A673 (cell line): Measurements from ENCODE around the gene DPY30. TPM values are rescaled to one million over a fixed set of nuclear protein-coding genes. Genes with fewer than 3 reads are reported as not detected.

Experiments
- BruUV-seq: library from RNA; stranded (reverse); fragments of 400-500 nt; replicated peaks from 2 replicates; lab custom pipeline; 2021; lab: Mats Ljungman, UMichigan
- CTCF ChIA-PET: fragments of 300-600 bp; sonication (Branson Sonifier 250); formaldehyde crosslinking; loops from one replicate; lab custom pipeline; 2022; ENCODE audit warnings: antibody characterized with exemption; lab: Charles Lee
- POLR2A ChIA-PET: fragments of 300-600 bp; sonication (Branson Sonifier 250); formaldehyde crosslinking; loops from one replicate; lab custom pipeline; 2022; ENCODE audit warnings: antibody characterized with exemption; ENCODE audit not compliant: low non-redundant PET; lab: Charles Lee
- DNase-seq: peaks from one replicate; pipeline ENCODE4 v3.0.0-alpha.2; 2015; ENCODE audit warnings: low spot score
- H3K27ac ChIP-seq: fragments of 200-600 bp; sonication (generic); 2 replicates; pipeline ENCODE4 v1.5.1; 2016; ENCODE audit warnings: mixed run types, low read depth, mild to moderate bottlenecking, mixed read lengths, antibody characterized with exemption, low read length; ENCODE audit not compliant: poor library complexity, severe bottlenecking
- H3K27me3 ChIP-seq: fragments of 200-600 bp; sonication (generic); replicated peaks from 2 replicates; pipeline ENCODE4 v1.6.1; 2017; ENCODE audit warnings: mixed run types, low read depth, mild to moderate bottlenecking, mixed read lengths, antibody characterized with exemption, low read length; ENCODE audit not compliant: insufficient read depth, poor library complexity
- H3K36me3 ChIP-seq: fragments of 200-600 bp; sonication (generic); 2 replicates; pipeline ENCODE4 v1.6.1; 2016; ENCODE audit warnings: mixed run types, mild to moderate bottlenecking, mixed read lengths, antibody characterized with exemption, low read length; ENCODE audit not compliant: insufficient read depth, poor library complexity, severe bottlenecking
- H3K4me1 ChIP-seq: fragments of 200-600 bp; sonication (generic); 2 replicates; pipeline ENCODE4 v1.6.1; 2017; ENCODE audit warnings: mixed run types, mild to moderate bottlenecking, mixed read lengths, antibody characterized with exemption, low read length; ENCODE audit not compliant: insufficient read depth, poor library complexity, severe bottlenecking
- H3K4me3 ChIP-seq: fragments of 200-600 bp; sonication (generic); 2 replicates; pipeline ENCODE4 v1.5.1; 2016; ENCODE audit warnings: low read depth, mixed run types, mild to moderate bottlenecking, mixed read lengths, low read length; ENCODE audit not compliant: poor library complexity, severe bottlenecking
- H3K9me3 ChIP-seq: fragments of 200-600 bp; sonication (generic); 2 replicates; pipeline ENCODE4 v1.6.1; 2016; ENCODE audit warnings: mixed run types, low read depth, mild to moderate bottlenecking, mixed read lengths, antibody characterized with exemption, low read length; ENCODE audit not compliant: poor library complexity, severe bottlenecking
- EZH2 ChIP-seq: fragments of 200-600 bp; sonication (generic); IDR thresholded peaks from 2 replicates; pipeline ENCODE4 v1.6.1; 2017; ENCODE audit warnings: borderline replicate concordance, low read depth, mild to moderate bottlenecking, mixed read lengths, antibody characterized with exemption, low read length; ENCODE audit not compliant: poor library complexity, severe bottlenecking
- intact Hi-C: fragments of 100-400 bp; cut with micrococcal nuclease; formaldehyde crosslinking; loops from one replicate; pipeline ENCODE4 v1.10.0; 2022; ENCODE audit not compliant: unreplicated experiment
- total RNA-seq: library from RNA; stranded (reverse); gene quantifications from 2 replicates; pipeline ENCODE4 v1.2.3, GENCODE V29; 2021
- TF ChIP-seq, protein P1 (sequence below): fragments of 300-800, 200-600 bp; sonication (generic); conservative IDR thresholded peaks from 2 replicates; pipeline ENCODE4 v1.5.1; 2017; ENCODE audit warnings: low read depth, mild to moderate bottlenecking, antibody characterized with exemption, low read length, moderate library complexity, mixed read lengths

Gene DPY30
- total RNA-seq, 1 experiment from 2014 or later: 90.8 TPM

DNA sequence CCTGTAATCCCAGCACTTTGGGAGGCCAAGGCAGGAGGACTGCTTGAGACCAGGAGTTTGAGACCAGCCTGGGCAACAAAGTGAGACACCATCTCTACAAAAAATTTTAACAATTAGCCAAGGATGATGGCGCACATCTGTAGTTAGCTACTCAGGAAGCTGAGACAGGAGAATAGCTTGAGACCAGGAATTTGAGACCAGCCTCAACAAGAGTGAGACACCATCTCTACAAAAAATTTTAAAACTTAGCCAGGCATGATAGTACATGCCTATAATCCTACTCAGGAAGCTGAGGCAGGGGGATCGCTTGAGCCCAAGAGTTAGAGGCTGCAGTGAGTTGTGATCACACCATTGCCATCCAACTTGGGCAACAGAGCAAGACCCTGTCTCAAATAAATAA, 35.8 kb downstream of the DPY30 start:
- H3K9me3 ChIP-seq: no peaks in the 10 kb centered on the region
- no peaks in the 10 kb centered on the region for H3K36me3 ChIP-seq
- DNase-seq: no peak
- no peak overlapping the region for H3K4me3 ChIP-seq
- intact Hi-C loops: loop anchor here (10.0 kb wide), 1 partner anchor 351 kb away; the partner anchor contains the start of gene BIRC6
- TF ChIP-seq, protein P1, sequence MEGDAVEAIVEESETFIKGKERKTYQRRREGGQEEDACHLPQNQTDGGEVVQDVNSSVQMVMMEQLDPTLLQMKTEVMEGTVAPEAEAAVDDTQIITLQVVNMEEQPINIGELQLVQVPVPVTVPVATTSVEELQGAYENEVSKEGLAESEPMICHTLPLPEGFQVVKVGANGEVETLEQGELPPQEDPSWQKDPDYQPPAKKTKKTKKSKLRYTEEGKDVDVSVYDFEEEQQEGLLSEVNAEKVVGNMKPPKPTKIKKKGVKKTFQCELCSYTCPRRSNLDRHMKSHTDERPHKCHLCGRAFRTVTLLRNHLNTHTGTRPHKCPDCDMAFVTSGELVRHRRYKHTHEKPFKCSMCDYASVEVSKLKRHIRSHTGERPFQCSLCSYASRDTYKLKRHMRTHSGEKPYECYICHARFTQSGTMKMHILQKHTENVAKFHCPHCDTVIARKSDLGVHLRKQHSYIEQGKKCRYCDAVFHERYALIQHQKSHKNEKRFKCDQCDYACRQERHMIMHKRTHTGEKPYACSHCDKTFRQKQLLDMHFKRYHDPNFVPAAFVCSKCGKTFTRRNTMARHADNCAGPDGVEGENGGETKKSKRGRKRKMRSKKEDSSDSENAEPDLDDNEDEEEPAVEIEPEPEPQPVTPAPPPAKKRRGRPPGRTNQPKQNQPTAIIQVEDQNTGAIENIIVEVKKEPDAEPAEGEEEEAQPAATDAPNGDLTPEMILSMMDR: no peak
- TF ChIP-seq EZH2: no peak
- H3K27ac ChIP-seq: no peak overlapping the region
- BruUV-seq: no TSS peak
- ChIA-PET POLR2A (interaction anchor here (0.7 kb wide), 1 partner anchor 19 kb away, joined by 3 read pairs; no protein-coding TSS in a partner anchor), CTCF (no interaction called here)
- peaks cover 9% of the 10 kb centered on the region for H3K4me1 ChIP-seq
- H3K27me3 ChIP-seq: no peaks in the 10 kb centered on the region

DNA sequence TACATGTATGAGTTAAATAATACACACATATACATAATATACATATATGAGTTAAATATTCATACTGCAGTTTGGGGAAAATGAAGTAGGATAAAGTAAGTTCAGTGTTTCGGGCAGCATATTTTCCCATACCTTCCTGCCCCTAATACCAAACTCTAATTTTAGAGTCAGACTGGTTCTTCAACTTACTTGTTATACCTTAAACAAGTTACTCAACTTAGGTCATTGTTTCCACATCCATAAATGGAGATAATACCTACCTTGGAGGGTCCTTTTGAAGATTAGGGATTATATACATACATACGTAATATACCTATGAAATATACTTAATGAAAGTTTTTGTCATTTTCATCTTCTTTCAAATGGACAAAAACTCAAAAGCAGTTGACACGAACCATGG, 37.2 kb downstream of the DPY30 start:
- Histone ChIP-seq H3K27ac (no peak overlapping the region), H3K4me1 (peaks cover 3% of the 10 kb centered on the region), H3K27me3 (no peaks in the 10 kb centered on the region), H3K9me3 (no peaks in the 10 kb centered on the region), H3K4me3 (no peak overlapping the region), H3K36me3 (no peaks in the 10 kb centered on the region)
- intact Hi-C loops: loop anchor here (10.0 kb wide), 1 partner anchor 352 kb away; the partner anchor contains the start of gene BIRC6
- no peak for TF ChIP-seq EZH2
- TF ChIP-seq, protein P1: no peak
- BruUV-seq: no TSS peak
- ChIA-PET CTCF (no interaction called here), POLR2A (no interaction called here)
- DNase-seq: no peak

DNA sequence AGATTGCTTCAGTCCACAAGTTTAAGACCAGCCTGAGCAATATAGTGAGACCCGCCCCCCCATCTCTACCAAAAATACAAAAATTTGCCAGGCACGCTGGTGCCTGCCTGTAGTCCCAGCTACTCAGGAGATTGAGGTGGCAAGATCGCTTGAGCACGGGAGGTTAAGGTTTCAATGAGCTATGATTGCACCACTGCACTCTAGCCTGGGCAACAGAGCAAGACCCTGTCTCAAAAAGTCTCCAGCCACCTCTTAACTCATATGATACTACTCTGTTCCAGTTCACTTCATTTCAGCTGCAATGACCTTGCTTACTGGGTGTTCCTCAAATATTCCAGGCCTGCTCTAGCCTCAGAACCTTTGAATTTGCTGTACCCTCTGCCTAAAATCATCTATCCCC, 40.2 kb downstream of the DPY30 start:
- Histone ChIP-seq H3K36me3 (no peaks in the 10 kb centered on the region), H3K27me3 (no peaks in the 10 kb centered on the region), H3K4me3 (no peak overlapping the region), H3K4me1 (peaks cover 6% of the 10 kb centered on the region), H3K27ac (no peak overlapping the region), H3K9me3 (no peaks in the 10 kb centered on the region)
- CTCF ChIA-PET: interaction anchor here (0.5 kb wide), 1 partner anchor 43 kb away, joined by 4 read pairs; no protein-coding TSS in a partner anchor
- no TSS peak for BruUV-seq
- no peak for DNase-seq
- TF ChIP-seq, protein P1: no peak
- TF ChIP-seq EZH2: no peak
- intact Hi-C loops: no loop called here
- POLR2A ChIA-PET: no interaction called here
